Mesenchymal stem cell (in vitro differentiated cells and primary cell): ENCODE measurements around the gene PRIM1. TPM values are rescaled to one million over a fixed set of nuclear protein-coding genes. Genes with fewer than 3 reads are reported as not detected.
"Not testable (repeated sequence)": the region's sequence is repeated elsewhere in the genome, so short reads cannot be mapped to it uniquely, and the experiment has no call there.

Experiments
- DNase-seq: peaks from one replicate; pipeline ENCODE4 v3.0.0-alpha.2; 2013
- H2AFZ ChIP-seq: one replicate; pipeline ENCODE4 v1.6.1; 2013; ENCODE audit warnings: low read depth, mild to moderate bottlenecking, control low read depth, inconsistent platforms, low read length, moderate library complexity
- H2AK5ac ChIP-seq: 2 replicates; pipeline ENCODE4 v1.6.1; 2013; ENCODE audit warnings: low read length, moderate library complexity, mild to moderate bottlenecking, inconsistent platforms; ENCODE audit not compliant: severe bottlenecking
- H2BK120ac ChIP-seq: one replicate; pipeline ENCODE4 v1.6.1; 2013; ENCODE audit warnings: low read depth, mild to moderate bottlenecking, inconsistent platforms, low read length, moderate library complexity
- H2BK12ac ChIP-seq, 2 experiments: one replicate each; pipeline ENCODE4 v1.6.1; 2013; ENCODE audit warnings: inconsistent platforms in 2 of 2, low read length in 2 of 2, mild to moderate bottlenecking in 2 of 2, moderate library complexity in 2 of 2, control low read depth in 1 of 2
- H2BK15ac ChIP-seq: one replicate; pipeline ENCODE4 v1.6.1; 2013; ENCODE audit warnings: mild to moderate bottlenecking, low read depth, inconsistent platforms; ENCODE audit not compliant: poor library complexity, severe bottlenecking
- H2BK5ac ChIP-seq: 2 replicates; pipeline ENCODE4 v1.6.1; 2013; ENCODE audit warnings: low read depth, mild to moderate bottlenecking, low read length, control low read depth, inconsistent platforms; ENCODE audit not compliant: poor library complexity, severe bottlenecking
- H3K14ac ChIP-seq, 2 experiments: one replicate each; pipeline ENCODE4 v1.6.1; 2013; ENCODE audit warnings: inconsistent platforms in 2 of 2, low read length in 2 of 2, control low read depth in 1 of 2, mild to moderate bottlenecking in 1 of 2, moderate library complexity in 1 of 2
- H3K18ac ChIP-seq, 2 experiments: one replicate each; pipeline ENCODE4 v1.6.1; 2013; ENCODE audit warnings: inconsistent platforms in 2 of 2, low read length in 2 of 2, control low read depth in 1 of 2, low read depth in 1 of 2, mild to moderate bottlenecking in 1 of 2
- H3K23ac ChIP-seq, 2 experiments: one replicate each; pipeline ENCODE4 v1.6.1; 2013; ENCODE audit warnings: inconsistent platforms in 2 of 2, low read length in 2 of 2, mild to moderate bottlenecking in 2 of 2, moderate library complexity in 2 of 2, control low read depth in 1 of 2
- H3K27ac ChIP-seq: 2 replicates; pipeline ENCODE4 v1.5.1; 2013; ENCODE audit warnings: mild to moderate bottlenecking, moderate library complexity, low read length, control low read depth, inconsistent platforms; ENCODE audit not compliant: poor library complexity, severe bottlenecking
- H3K27me3 ChIP-seq, 2 experiments: 2 replicates each; pipeline versions ENCODE4 v1.6.1 to v1.7.0; 2013; ENCODE audit warnings: low read length in 2 of 2, mild to moderate bottlenecking in 2 of 2, moderate library complexity in 2 of 2, control low read depth in 1 of 2, inconsistent platforms in 1 of 2; ENCODE audit not compliant: control insufficient read depth in 1 of 2, insufficient read depth in 1 of 2
- H3K36me3 ChIP-seq, 2 experiments: 2 replicates each; pipeline versions ENCODE4 v1.6.1 to v1.7.0; 2013; ENCODE audit warnings: low read length in 2 of 2, control low read depth in 1 of 2, inconsistent platforms in 1 of 2, low read depth in 1 of 2, mild to moderate bottlenecking in 1 of 2; ENCODE audit not compliant: insufficient read depth in 2 of 2, control insufficient read depth in 1 of 2
- H3K4ac ChIP-seq, 2 experiments: one replicate each; pipeline ENCODE4 v1.6.1; 2013; ENCODE audit warnings: inconsistent platforms in 2 of 2, low read length in 2 of 2, mild to moderate bottlenecking in 2 of 2, moderate library complexity in 2 of 2, control low read depth in 1 of 2, low read depth in 1 of 2
- H3K4me1 ChIP-seq: 2 replicates; pipeline ENCODE4 v1.6.1; 2013; ENCODE audit warnings: low read depth, low read length, control low read depth; ENCODE audit not compliant: control insufficient read depth, insufficient read depth
- H3K4me2 ChIP-seq: 2 replicates; pipeline ENCODE4 v1.6.1; 2013; ENCODE audit warnings: low read length, mild to moderate bottlenecking, inconsistent platforms; ENCODE audit not compliant: poor library complexity, severe bottlenecking
- H3K4me3 ChIP-seq, 2 experiments: 2 replicates each; pipeline versions ENCODE4 v1.5.1 to v1.7.0; 2013; ENCODE audit warnings: low read length in 2 of 2, mild to moderate bottlenecking in 2 of 2, control low read depth in 1 of 2, low read depth in 1 of 2; ENCODE audit not compliant: insufficient read depth in 1 of 2
- H3K79me1 ChIP-seq: replicated peaks from 2 replicates; pipeline ENCODE4 v1.6.1; 2013; ENCODE audit warnings: mild to moderate bottlenecking, control low read depth, low read length, inconsistent platforms; ENCODE audit not compliant: poor library complexity, severe bottlenecking
- H3K9ac ChIP-seq: 2 replicates; pipeline ENCODE4 v1.7.0; 2013; ENCODE audit warnings: mild to moderate bottlenecking, low read length, moderate library complexity
- H3K9me3 ChIP-seq: 2 replicates; pipeline ENCODE4 v1.7.0; 2013; ENCODE audit warnings: mild to moderate bottlenecking, low read length; ENCODE audit not compliant: control insufficient read depth
- H4K8ac ChIP-seq: one replicate; pipeline ENCODE4 v1.6.1; 2013; ENCODE audit warnings: inconsistent platforms, mild to moderate bottlenecking, low read length, moderate library complexity
- H4K91ac ChIP-seq: one replicate; pipeline ENCODE4 v1.6.1; 2013; ENCODE audit warnings: mild to moderate bottlenecking, low read length, inconsistent platforms
- WGBS: methylation state at CpG from one replicate; pipeline ENCODE4 v1.1.7; 2013; ENCODE audit warnings: mixed read lengths; 5-methylcytosine and 5-hydroxymethylcytosine counted together
- polyA plus RNA-seq, 2 experiments: library from polyadenylated mRNA; stranded (reverse); fragments of 200-250 nt; gene quantifications; one replicate each; pipeline ENCODE4 v1.2.3, GENCODE V29; 2013

PRIM1 gene
- 2.4 TPM for polyA plus RNA-seq (2013, experiment 1 of 2)
- 2.3 TPM for polyA plus RNA-seq (2013, experiment 2 of 2)

GRCh38 chr12:56751712-56752598, at the start of gene PRIM1:
PRIM1 (minus strand) TSS chr12:56752323; CDS start chr12:56752298, 25 bp downstream.
- no peak within 1 kb of the TSS for H3K14ac ChIP-seq
- peak within 1 kb of the TSS in 1 of 2 experiments; percentile 41 for H3K4ac ChIP-seq
- DNase-seq, result peak; percentile 79
- H4K91ac ChIP-seq, result no peak within 1 kb of the TSS
- peaks cover 3% of the 10 kb centered on the region for H3K4me1 ChIP-seq
- H3K9me3 ChIP-seq, result no peaks in the 10 kb centered on the region
- WGBS, result under 1% methylated on average over 54 of the region's 64 CpGs
- H2BK12ac ChIP-seq, result no peak within 1 kb of the TSS
- peak within 1 kb of the TSS; percentile 94 for H3K4me2 ChIP-seq
- H2BK5ac ChIP-seq, result no peak within 1 kb of the TSS
- no peaks in the 10 kb centered on the region for H3K79me1 ChIP-seq
- H4K8ac ChIP-seq, result no peak within 1 kb of the TSS
- H3K18ac ChIP-seq, result peak within 1 kb of the TSS in 1 of 2 experiments; percentile 57
- no peak within 1 kb of the TSS for H2AK5ac ChIP-seq
- no peak within 1 kb of the TSS for H3K27ac ChIP-seq
- H2BK120ac ChIP-seq, result no peak within 1 kb of the TSS
- H2AFZ ChIP-seq, result peak within 1 kb of the TSS; percentile 93
- peak within 1 kb of the TSS in 1 of 2 experiments; percentile 73 for H3K23ac ChIP-seq
- peak within 1 kb of the TSS; percentile 68 to 97 for H3K4me3 ChIP-seq
- H3K27me3 ChIP-seq, result no peaks in the 10 kb centered on the region
- no peak within 1 kb of the TSS for H2BK15ac ChIP-seq
- peaks cover 0 to 5% of the 10 kb centered on the region in 2 experiments for H3K36me3 ChIP-seq
- peak within 1 kb of the TSS; percentile 84 for H3K9ac ChIP-seq

GRCh38 chr12:56800221-56800620, 48.1 kb upstream of the PRIM1 start:
- Histone ChIP-seq H2BK5ac (no peak overlapping the region), H3K4me2 (no peak overlapping the region), H3K4me3 (no peak overlapping the region)

GRCh38 chr12:56799345-56799744, 47.2 kb upstream of the PRIM1 start:
- H2BK5ac ChIP-seq, H4K8ac ChIP-seq, H3K27ac ChIP-seq, H3K18ac ChIP-seq, DNase-seq, H2AFZ ChIP-seq, H3K36me3 ChIP-seq, H3K9ac ChIP-seq, H2BK12ac ChIP-seq, H3K9me3 ChIP-seq, H3K4me2 ChIP-seq, H3K4me3 ChIP-seq, H3K23ac ChIP-seq, H3K4me1 ChIP-seq, H3K27me3 ChIP-seq, H3K79me1 ChIP-seq, H3K4ac ChIP-seq, H4K91ac ChIP-seq, H3K14ac ChIP-seq, H2BK120ac ChIP-seq, H2BK15ac ChIP-seq, H2AK5ac ChIP-seq: not testable (repeated sequence)
- 87% methylated on average over 6 of the region's 6 CpGs for WGBS

More at GRCh38 chr12:56800221-56800620, 48.1 kb upstream of the PRIM1 start:
- H3K9me3 ChIP-seq, result no peaks in the 10 kb centered on the region
- H3K4ac ChIP-seq, result no peak overlapping the region
- no peaks in the 10 kb centered on the region for H3K27me3 ChIP-seq
- H3K79me1 ChIP-seq, result no peaks in the 10 kb centered on the region
- H3K4me1 ChIP-seq, result peaks cover 3% of the 10 kb centered on the region
- no peak overlapping the region for H4K8ac ChIP-seq
- H4K91ac ChIP-seq, result no peak overlapping the region
- H2AK5ac ChIP-seq, result no peak overlapping the region
- H2AFZ ChIP-seq, result no peak overlapping the region
- DNase-seq, result no peak
- H2BK120ac ChIP-seq, result no peak overlapping the region
- H3K36me3 ChIP-seq, result no peaks in the 10 kb centered on the region
- no peak overlapping the region for H3K9ac ChIP-seq
- H3K27ac ChIP-seq, result no peak overlapping the region
- no peak overlapping the region for H3K14ac ChIP-seq
- no peak overlapping the region for H3K23ac ChIP-seq
- H2BK15ac ChIP-seq, result no peak overlapping the region
- H3K18ac ChIP-seq, result no peak overlapping the region
- H2BK12ac ChIP-seq, result no peak overlapping the region

DNA sequence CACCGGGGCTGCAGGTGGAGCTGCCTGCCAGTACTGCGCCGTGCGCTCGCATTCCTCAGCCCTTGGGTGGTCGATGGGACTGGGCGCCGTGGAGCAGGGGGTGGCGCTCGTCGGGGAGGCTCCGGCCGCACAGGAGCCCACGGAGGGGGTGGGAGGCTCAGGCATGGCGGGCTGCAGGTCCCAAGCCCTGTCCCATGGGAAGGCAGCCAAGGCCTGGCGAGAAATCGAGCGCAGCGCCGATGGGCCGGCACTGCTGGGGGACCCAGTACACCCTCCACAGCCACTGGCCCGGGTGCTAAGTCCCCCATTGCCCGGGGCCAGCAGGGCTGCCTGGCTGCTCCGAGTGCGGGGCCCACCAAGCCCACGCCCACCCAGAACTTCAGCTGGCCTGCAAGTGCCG, 43.7 kb upstream of the PRIM1 start:
- not testable (repeated sequence) for H3K18ac ChIP-seq, DNase-seq, H3K23ac ChIP-seq, H3K27ac ChIP-seq, H3K9ac ChIP-seq, H3K4me1 ChIP-seq, H3K4me2 ChIP-seq, H3K79me1 ChIP-seq, H2BK12ac ChIP-seq, H2BK15ac ChIP-seq, H4K91ac ChIP-seq, H2BK120ac ChIP-seq, H3K9me3 ChIP-seq, H3K4me3 ChIP-seq, H2BK5ac ChIP-seq, H3K36me3 ChIP-seq, H4K8ac ChIP-seq, H3K4ac ChIP-seq, H2AFZ ChIP-seq, H2AK5ac ChIP-seq, H3K14ac ChIP-seq
- peaks cover 0 to 13% of the 10 kb centered on the region in 2 experiments for H3K27me3 ChIP-seq
- 94% methylated on average over 14 of the region's 27 CpGs for WGBS
